Tibial artery (tissue), 4 donors: ENCODE measurements around the gene SNX10.

ENCODE experiments used
- DNase-seq, 2 donors: peaks; one replicate each; pipeline ENCODE4 v3.0.0-alpha.2; 2019
- H3K27ac ChIP-seq, 2 donors: fragments of 200-600 bp; sonication (generic) in 1 of 2; 1 replicate in 1 of 2; 2 replicates in 1 of 2; pipeline ENCODE4 v1.5.1; 2018 to 2019; ENCODE audit warnings: mild to moderate bottlenecking in 1 of 2
- H3K27me3 ChIP-seq, 2 donors: fragments of 200-600 bp; sonication (generic) in 1 of 2; one replicate each; pipeline versions ENCODE4 v1.5.1 to v1.6.0; 2016 to 2019
- H3K36me3 ChIP-seq, 3 donors: fragments of 200-600 bp; sonication (generic) in 2 of 3; one replicate each; pipeline ENCODE4 v1.5.1; 2016 to 2019; ENCODE audit warnings: mild to moderate bottlenecking in 2 of 3
- H3K4me1 ChIP-seq, 4 donors: fragments of 200-600 bp; sonication (generic) in 2 of 4; 1 replicate in 3 of 4; 2 replicates in 1 of 4; pipeline ENCODE4 v1.5.1; 2016 to 2019
- H3K4me3 ChIP-seq, 2 donors: fragments of 200-600 bp; sonication (generic) in 1 of 2; 1 replicate in 1 of 2; 2 replicates in 1 of 2; pipeline ENCODE4 v1.5.1; 2018 to 2019; ENCODE audit warnings: mild to moderate bottlenecking in 2 of 2
- H3K9me3 ChIP-seq, 3 donors: fragments of 200-600 bp; sonication (generic) in 1 of 3; one replicate each; pipeline ENCODE4 v1.5.1; 2016 to 2019
- CTCF ChIP-seq, 2 experiments: fragments of 200-600 bp in 1 of 2; fragments of 450-650 bp in 1 of 2; IDR thresholded peaks; one replicate each; pipeline ENCODE4 v1.5.1; 2017 to 2019; ENCODE audit warnings: antibody characterized with exemption in 2 of 2, mild to moderate bottlenecking in 1 of 2, moderate library complexity in 1 of 2
- intact Hi-C: fragments of 100-400 bp; cut with DNase I; formaldehyde crosslinking; loops from one replicate; pipeline ENCODE4 v1.15.0; 2023; ENCODE audit warnings: low total_unique reads

The SNX10 gene

GRCh38 chr7:26293569-26294308 lies 2.1 kb downstream of the SNX10 start:
- Histone ChIP-seq H3K27ac (no peak overlapping the region), H3K9me3 (no peaks in the 10 kb centered on the region), H3K4me3 (no peak overlapping the region), H3K36me3 (no peaks in the 10 kb centered on the region), H3K27me3 (peaks cover 0 to 23% of the 10 kb centered on the region in 2 donors), H3K4me1 (peaks cover 0 to 9% (median 3%) of the 10 kb centered on the region in 4 donors)
- no peak for DNase-seq
- no peak for TF ChIP-seq CTCF (IDR thresholded peaks at IDR 0.05)
- intact Hi-C loops, result no loop called here

GRCh38 chr7:26295015-26295414 lies 3.4 kb downstream of the SNX10 start:
- Histone ChIP-seq H3K27me3 (peaks cover 0 to 23% of the 10 kb centered on the region in 2 donors), H3K4me3 (no peak overlapping the region), H3K27ac (no peak overlapping the region), H3K36me3 (no peaks in the 10 kb centered on the region), H3K9me3 (no peaks in the 10 kb centered on the region), H3K4me1 (peaks cover 0 to 9% (median 3%) of the 10 kb centered on the region in 4 donors)
- no peak for TF ChIP-seq CTCF (IDR thresholded peaks at IDR 0.05)
- no peak for DNase-seq
- intact Hi-C loops, result no loop called here

- no peak overlapping the region for H3K27ac ChIP-seq
- no peak for TF ChIP-seq CTCF (IDR thresholded peaks at IDR 0.05)
- intact Hi-C loops, result no loop called here
Measured at GRCh38 chr7:26295586-26295985, 3.9 kb downstream of the SNX10 start.

GRCh38 chr7:26298472-26299058 lies 6.9 kb downstream of the SNX10 start:
- H3K4me1 ChIP-seq, result no peaks in the 10 kb centered on the region
- intact Hi-C loops, result no loop called here
- TF ChIP-seq CTCF (IDR thresholded peaks at IDR 0.05), result no peak
- H3K9me3 ChIP-seq, result no peaks in the 10 kb centered on the region
- DNase-seq, result no peak
- no peak overlapping the region for H3K27ac ChIP-seq
- H3K36me3 ChIP-seq, result no peaks in the 10 kb centered on the region
- H3K27me3 ChIP-seq, result no peaks in the 10 kb centered on the region
- no peak overlapping the region for H3K4me3 ChIP-seq

More at GRCh38 chr7:26295586-26295985, 3.9 kb downstream of the SNX10 start:
- peaks cover 0 to 9% (median 3%) of the 10 kb centered on the region in 4 donors for H3K4me1 ChIP-seq
- no peak overlapping the region for H3K4me3 ChIP-seq
- no peaks in the 10 kb centered on the region for H3K9me3 ChIP-seq
- peaks cover 0 to 23% of the 10 kb centered on the region in 2 donors for H3K27me3 ChIP-seq
- no peak for DNase-seq
- H3K36me3 ChIP-seq, result no peaks in the 10 kb centered on the region

- no peaks in the 10 kb centered on the region for H3K9me3 ChIP-seq
- no peaks in the 10 kb centered on the region for H3K36me3 ChIP-seq
- TF ChIP-seq CTCF (IDR thresholded peaks at IDR 0.05), result no peak
- DNase-seq, result no peak
- no peak overlapping the region for H3K27ac ChIP-seq
- no peaks in the 10 kb centered on the region for H3K27me3 ChIP-seq
- intact Hi-C loops, result no loop called here
- no peak overlapping the region for H3K4me3 ChIP-seq
- no peaks in the 10 kb centered on the region for H3K4me1 ChIP-seq
Measured at GRCh38 chr7:26305090-26305868, 13.6 kb downstream of the SNX10 start.
